ENCODE data around the gene STAB1.

STAB1 gene

GRCh38 chr3:52534281-52535183 is 39.4 kb downstream of the STAB1 start:
- Histone ChIP-seq H3K4me2 (ENCODE audit: insufficient read depth, low read length) (no peak overlapping the region), H3K27me3 (ENCODE audit: insufficient read depth, low read length, poor library complexity) (no peaks in the 10 kb centered on the region), H3K9me3 (ENCODE audit: insufficient read depth, low read length, severe bottlenecking) (no peaks in the 10 kb centered on the region), H3K4me1 (ENCODE audit: insufficient read depth, low read length) (peaks cover 35% of the 10 kb centered on the region), H3K27ac (ENCODE audit: low read length) (no peak overlapping the region), H2AFZ (ENCODE audit: low read depth, low read length) (0 out of 2 replicates have a peak overlapping the region, but pooled peaks have one; percentile 30), H3K36me3 (ENCODE audit: insufficient read depth, low read length) (peaks cover 3% of the 10 kb centered on the region; the same call in 1 of the 2 replicates), H3K9ac (ENCODE audit: low read depth, low read length) (no peak overlapping the region), H3K79me2 (ENCODE audit: insufficient read depth, low read length) (peaks cover 28% of the 10 kb centered on the region), H3K4me3 (ENCODE audit: low read depth in 1 of 2, low read length in 2 of 2) (no peak overlapping the region), H4K20me1 (ENCODE audit: insufficient read depth, low read length) (peaks cover 7% of the 10 kb centered on the region; the same call in 1 of the 2 replicates)
- DNase-seq = no peak
- TF ChIP-seq EZH2 (IDR thresholded peaks at IDR 0.05; ENCODE audit: borderline replicate concordance, low read depth, low read length, severe bottlenecking) = no peak
- TF ChIP-seq, protein P1, sequence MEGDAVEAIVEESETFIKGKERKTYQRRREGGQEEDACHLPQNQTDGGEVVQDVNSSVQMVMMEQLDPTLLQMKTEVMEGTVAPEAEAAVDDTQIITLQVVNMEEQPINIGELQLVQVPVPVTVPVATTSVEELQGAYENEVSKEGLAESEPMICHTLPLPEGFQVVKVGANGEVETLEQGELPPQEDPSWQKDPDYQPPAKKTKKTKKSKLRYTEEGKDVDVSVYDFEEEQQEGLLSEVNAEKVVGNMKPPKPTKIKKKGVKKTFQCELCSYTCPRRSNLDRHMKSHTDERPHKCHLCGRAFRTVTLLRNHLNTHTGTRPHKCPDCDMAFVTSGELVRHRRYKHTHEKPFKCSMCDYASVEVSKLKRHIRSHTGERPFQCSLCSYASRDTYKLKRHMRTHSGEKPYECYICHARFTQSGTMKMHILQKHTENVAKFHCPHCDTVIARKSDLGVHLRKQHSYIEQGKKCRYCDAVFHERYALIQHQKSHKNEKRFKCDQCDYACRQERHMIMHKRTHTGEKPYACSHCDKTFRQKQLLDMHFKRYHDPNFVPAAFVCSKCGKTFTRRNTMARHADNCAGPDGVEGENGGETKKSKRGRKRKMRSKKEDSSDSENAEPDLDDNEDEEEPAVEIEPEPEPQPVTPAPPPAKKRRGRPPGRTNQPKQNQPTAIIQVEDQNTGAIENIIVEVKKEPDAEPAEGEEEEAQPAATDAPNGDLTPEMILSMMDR (IDR thresholded peaks at IDR 0.05; ENCODE audit: borderline replicate concordance, extremely low read depth, low read length, poor library complexity, severe bottlenecking) = no peak
- ATAC-seq (ENCODE audit: insufficient read depth, low read depth) = no peak

- Histone ChIP-seq H4K20me1 (ENCODE audit: insufficient read depth, low read length) (peaks cover 7% of the 10 kb centered on the region; the same call in 1 of the 2 replicates), H3K4me3 (ENCODE audit: low read depth in 1 of 2, low read length in 2 of 2) (peak overlapping the region in 1 of 2 experiments; percentile 54; a peak in 3 of 4 replicates), H3K4me2 (ENCODE audit: insufficient read depth, low read length) (peak overlapping the region; percentile 73), H3K27me3 (ENCODE audit: insufficient read depth, low read length, poor library complexity) (no peaks in the 10 kb centered on the region), H2AFZ (ENCODE audit: low read depth, low read length) (peak overlapping the region; percentile 77), H3K27ac (ENCODE audit: low read length) (peak overlapping the region; percentile 65), H3K9ac (ENCODE audit: low read depth, low read length) (peak overlapping the region; percentile 42), H3K9me3 (ENCODE audit: insufficient read depth, low read length, severe bottlenecking) (no peaks in the 10 kb centered on the region), H3K4me1 (ENCODE audit: insufficient read depth, low read length) (peaks cover 35% of the 10 kb centered on the region), H3K36me3 (ENCODE audit: insufficient read depth, low read length) (peaks cover 4% of the 10 kb centered on the region; the same call in 1 of the 2 replicates), H3K79me2 (ENCODE audit: insufficient read depth, low read length) (peaks cover 28% of the 10 kb centered on the region)
- ATAC-seq (ENCODE audit: insufficient read depth, low read depth) (no peak), DNase-seq (peak; percentile 22)
- no peak for TF ChIP-seq EZH2 (IDR thresholded peaks at IDR 0.05; ENCODE audit: borderline replicate concordance, low read depth, low read length, severe bottlenecking)
- TF ChIP-seq, protein P1 (IDR thresholded peaks at IDR 0.05; ENCODE audit: borderline replicate concordance, extremely low read depth, low read length, poor library complexity, severe bottlenecking) = no peak
These were observed 40.4 kb downstream of the STAB1 start for GRCh38 chr3:52535411-52536111.

- no peak for ATAC-seq (ENCODE audit: insufficient read depth, low read depth)
- peak overlapping the region; percentile 65 for H3K27ac ChIP-seq (ENCODE audit: low read length)
These were observed 40.9 kb downstream of the STAB1 start for GRCh38 chr3:52536112-52536368.

More at GRCh38 chr3:52536112-52536368, 40.9 kb downstream of the STAB1 start:
- Histone ChIP-seq H2AFZ (ENCODE audit: low read depth, low read length) (peak overlapping the region; percentile 77), H3K9me3 (ENCODE audit: insufficient read depth, low read length, severe bottlenecking) (no peaks in the 10 kb centered on the region), H3K4me1 (ENCODE audit: insufficient read depth, low read length) (peaks cover 35% of the 10 kb centered on the region), H4K20me1 (ENCODE audit: insufficient read depth, low read length) (peaks cover 7% of the 10 kb centered on the region; the same call in 1 of the 2 replicates), H3K27me3 (ENCODE audit: insufficient read depth, low read length, poor library complexity) (no peaks in the 10 kb centered on the region), H3K36me3 (ENCODE audit: insufficient read depth, low read length) (peaks cover 8% of the 10 kb centered on the region; the same call in 1 of the 2 replicates), H3K4me3 (ENCODE audit: low read depth in 1 of 2, low read length in 2 of 2) (peak overlapping the region in 1 of 2 experiments; percentile 54; a peak in 3 of 4 replicates), H3K4me2 (ENCODE audit: insufficient read depth, low read length) (peak overlapping the region; percentile 73), H3K9ac (ENCODE audit: low read depth, low read length) (peak overlapping the region; percentile 42), H3K79me2 (ENCODE audit: insufficient read depth, low read length) (peaks cover 28% of the 10 kb centered on the region)
- TF ChIP-seq EZH2 (IDR thresholded peaks at IDR 0.05; ENCODE audit: borderline replicate concordance, low read depth, low read length, severe bottlenecking) = no peak
- TF ChIP-seq, protein P1 (IDR thresholded peaks at IDR 0.05; ENCODE audit: borderline replicate concordance, extremely low read depth, low read length, poor library complexity, severe bottlenecking) = no peak
- no peak for DNase-seq
